K562 (cell line): Measurements from ENCODE around the gene ACAD8.

Experiments used
- EP300 ChIP-seq: IDR thresholded peaks from 2 replicates; pipeline ENCODE4 v1.6.1; 2012; ENCODE audit warnings: low read length, improper control_type of control experiment
- GATAD2A ChIP-seq: fragments of 450-650 bp; IDR thresholded peaks from 2 replicates; pipeline ENCODE4 v1.6.1; 2017
- HDAC6 ChIP-seq: IDR thresholded peaks from 2 replicates; pipeline ENCODE4 v1.6.1; 2012; ENCODE audit warnings: low read depth, mild to moderate bottlenecking, control low read depth, inconsistent platforms, low read length, moderate library complexity
- HNRNPL ChIP-seq: fragments of 200-400 bp; formaldehyde crosslinking; IDR thresholded peaks from 2 replicates; pipeline ENCODE4 v1.6.1; 2017; ENCODE audit warnings: low read depth, mild to moderate bottlenecking, low read length
- PBX2 ChIP-seq, 2 experiments: IDR thresholded peaks in 1 of 2; conservative IDR thresholded peaks in 1 of 2; 2 replicates each; pipeline ENCODE4 v1.6.1; 2016; ENCODE audit warnings: low read depth in 2 of 2, mild to moderate bottlenecking in 1 of 2, missing compliant biosample characterization in 1 of 2, missing genetic modification characterization in 1 of 2, moderate library complexity in 1 of 2
- RAD21 ChIP-seq, 2 experiments: fragments of 250-450 bp in 1 of 2; fragments of 450-650 bp in 1 of 2; sonication (Bioruptor Pico) in 1 of 2; formaldehyde crosslinking in 1 of 2; IDR thresholded peaks in 1 of 2; conservative IDR thresholded peaks in 1 of 2; 2 replicates each; pipeline versions ENCODE4 v1.4.0 to v1.8.0; 2020 to 2022; ENCODE audit warnings: mild to moderate bottlenecking in 2 of 2, moderate library complexity in 1 of 2
- RNF2 ChIP-seq: sonication (generic); IDR thresholded peaks from 2 replicates; pipeline ENCODE4 v1.6.1; 2016
- SMC3 ChIP-seq: conservative IDR thresholded peaks from 2 replicates; pipeline ENCODE4 v1.6.1; 2011; ENCODE audit warnings: low read depth, low read length, improper control_type of control experiment; ENCODE audit not compliant: insufficient read depth
- ZFP30 ChIP-seq: fragments of 250-450 bp; sonication (Bioruptor Pico); IDR thresholded peaks from 2 replicates; pipeline ENCODE4 v1.8.0; 2022; ENCODE audit warnings: moderate library complexity, mild to moderate bottlenecking, inconsistent platforms, borderline replicate concordance
- ZNF75A ChIP-seq: fragments of 450-650 bp; formaldehyde crosslinking; IDR thresholded peaks from 2 replicates; pipeline ENCODE4 v1.4.0; 2020; ENCODE audit warnings: mild to moderate bottlenecking

DNA sequence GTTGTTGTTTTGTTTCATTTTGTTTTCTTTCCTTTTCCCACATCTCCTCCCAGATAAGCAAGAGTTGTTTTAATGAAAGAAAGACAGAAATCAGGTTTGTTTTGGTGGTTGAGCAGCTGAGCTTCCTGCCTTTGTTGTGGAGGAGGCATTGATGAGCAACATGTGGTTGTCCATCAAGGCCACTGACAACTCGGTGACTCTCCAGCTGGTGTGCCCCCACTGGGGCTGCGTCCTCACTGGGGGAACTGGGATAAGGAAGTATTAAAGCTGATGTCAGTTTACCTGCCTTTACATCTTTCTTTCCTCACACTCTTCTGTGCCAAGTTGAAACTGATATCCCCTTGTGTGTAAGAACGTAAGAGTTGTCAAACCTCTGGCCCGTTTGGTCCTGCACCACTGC lies 23.0 kb upstream of the ACAD8 start:
- TF ChIP-seq EP300: no peak
- TF ChIP-seq ZNF75A: no peak
- no peak for TF ChIP-seq RAD21 (CRISPR knock-in tag; conservative IDR thresholded peaks at IDR 0.05 in 1 of 2, IDR thresholded peaks at IDR 0.05 in 1 of 2)
- TF ChIP-seq HDAC6: no peak
- no peak for TF ChIP-seq ZFP30 (CRISPR knock-in tag)
- TF ChIP-seq RNF2: no peak
- no peak for TF ChIP-seq SMC3
- TF ChIP-seq HNRNPL: no peak
- TF ChIP-seq GATAD2A: no peak
- TF ChIP-seq PBX2 (CRISPR knock-in tag; IDR thresholded peaks at IDR 0.05; ENCODE audit: low read depth): no peak
- no peak for TF ChIP-seq PBX2 (tag; conservative IDR thresholded peaks at IDR 0.05; ENCODE audit: low read depth)
